HepG2 (cell line): ENCODE measurements around the gene FBXW10B. TPM values are rescaled to one million over a fixed set of nuclear protein-coding genes. Genes with fewer than 3 reads are reported as not detected.

Source experiments
- ATAC-seq: fragments of 200-7000 bp; cut with Tn5 transposase; 3 replicates; pipeline ENCODE4 v1.9.1; 2020; ENCODE audit warnings: mild to moderate bottlenecking, moderate library complexity
- BruUV-seq: library from RNA; stranded (reverse); fragments of 400-500 nt; replicated peaks from 2 replicates; lab custom pipeline; 2021; lab: Mats Ljungman, UMichigan
- CTCF ChIA-PET: fragments of 300-600 bp; formaldehyde crosslinking; extraction: SDS; loops from one replicate; lab custom pipeline; 2021; ENCODE audit warnings: low total read pairs, inconsistent platforms, low intra/inter-chr PET ratio; lab: Yijun Ruan, JAX
- POLR2A ChIA-PET: fragments of 350-600 bp; sonication (Branson Sonifier 250); formaldehyde crosslinking; loops from one replicate; lab custom pipeline; 2020; ENCODE audit warnings: antibody characterized with exemption, inconsistent platforms; lab: Yijun Ruan, JAX
- DNase-seq: peaks from one replicate; pipeline ENCODE4 v3.0.0-alpha.2; 2015; ENCODE audit warnings: low spot score
- FAIRE-seq: peaks from 3 replicates; lab custom pipeline; 2011; peaks lifted over from hg19 to GRCh38; lab: Jason Lieb, UNC
- H2AFZ ChIP-seq: one replicate; pipeline ENCODE4 v1.6.1; 2011; ENCODE audit warnings: low read length, inconsistent platforms
- H3K27ac ChIP-seq: fragments of 300-600 bp; 3 replicates; pipeline ENCODE4 v1.8.0; 2011; ENCODE audit warnings: mixed run types, mild to moderate bottlenecking, mixed read lengths, low read length, inconsistent platforms; ENCODE audit not compliant: insufficient read depth; ENCODE audit errors: extremely low read length
- H3K27me3 ChIP-seq, 2 experiments: fragments of 200-600 bp in 1 of 2; 2 replicates in 1 of 2; 3 replicates in 1 of 2; pipeline versions ENCODE4 v1.6.0 to v1.8.0; 2011; ENCODE audit warnings: low read length in 2 of 2, mild to moderate bottlenecking in 2 of 2, moderate library complexity in 2 of 2, inconsistent platforms in 1 of 2; ENCODE audit not compliant: insufficient read depth in 2 of 2, control insufficient read depth in 1 of 2
- H3K36me3 ChIP-seq, 2 experiments: fragments of 200-600 bp in 1 of 2; replicated peaks in 1 of 2; 2 replicates in 1 of 2; 3 replicates in 1 of 2; pipeline versions ENCODE4 v1.5.1 to v1.8.0; 2011; ENCODE audit warnings: low read length in 2 of 2, inconsistent platforms in 1 of 2; ENCODE audit not compliant: insufficient read depth in 2 of 2, control insufficient read depth in 1 of 2
- H3K4me1 ChIP-seq: 2 replicates; pipeline ENCODE4 v1.5.1; 2012; ENCODE audit warnings: low read length, inconsistent platforms; ENCODE audit not compliant: insufficient read depth
- H3K4me2 ChIP-seq: 2 replicates; pipeline ENCODE4 v1.6.0; 2011; ENCODE audit warnings: low read depth, low read length, inconsistent platforms
- H3K4me3 ChIP-seq, 3 experiments: fragments of 200-600 bp in 1 of 3; sonication (generic), shearing (Covaris generic) in 1 of 3; replicated peaks in 1 of 3; 2 replicates each; pipeline ENCODE4 v1.5.1; 2011 to 2016; ENCODE audit warnings: low read length in 3 of 3, inconsistent platforms in 2 of 3, low read depth in 2 of 3, mild to moderate bottlenecking in 2 of 3, control low read depth in 1 of 3, mixed read lengths in 1 of 3; ENCODE audit not compliant: insufficient read depth in 1 of 3
- H3K79me2 ChIP-seq: one replicate; pipeline ENCODE4 v1.6.1; 2011; ENCODE audit warnings: low read length, inconsistent platforms; ENCODE audit not compliant: insufficient read depth
- H3K9ac ChIP-seq: 2 replicates; pipeline ENCODE4 v1.6.0; 2011; ENCODE audit warnings: mild to moderate bottlenecking, low read depth, low read length, inconsistent platforms; ENCODE audit not compliant: insufficient read depth
- H3K9me3 ChIP-seq: 2 replicates; pipeline ENCODE4 v1.5.1; 2012; ENCODE audit warnings: mild to moderate bottlenecking, low read length
- H4K20me1 ChIP-seq: 2 replicates; pipeline ENCODE4 v1.6.0; 2011; ENCODE audit warnings: inconsistent platforms, mild to moderate bottlenecking, low read length, moderate library complexity; ENCODE audit not compliant: insufficient read depth
- ADNP ChIP-seq: sonication (generic); formaldehyde crosslinking; IDR thresholded peaks from 2 replicates; pipeline ENCODE4 v1.4.0; 2020; ENCODE audit warnings: missing genetic modification reagents
- CCDC6 ChIP-seq: sonication (generic); formaldehyde crosslinking; IDR thresholded peaks from 2 replicates; pipeline ENCODE4 v1.8.1; 2022; ENCODE audit warnings: mild to moderate bottlenecking, missing genetic modification reagents, moderate library complexity
- FOXO1 ChIP-seq: sonication (generic); formaldehyde crosslinking; IDR thresholded peaks from 2 replicates; pipeline ENCODE4 v1.4.0; 2020; ENCODE audit warnings: missing genetic modification reagents
- ISX ChIP-seq: sonication (generic); formaldehyde crosslinking; conservative IDR thresholded peaks from 2 replicates; pipeline ENCODE4 v1.5.0; 2020; ENCODE audit warnings: missing genetic modification reagents
- MBNL3 ChIP-seq: fragments of 250-450 bp; sonication (Bioruptor Pico); conservative IDR thresholded peaks from 2 replicates; pipeline ENCODE4 v1.8.0; 2022; ENCODE audit warnings: mild to moderate bottlenecking, inconsistent platforms
- PAX8 ChIP-seq: sonication (generic); formaldehyde crosslinking; IDR thresholded peaks from 2 replicates; pipeline ENCODE4 v1.8.0; 2022; ENCODE audit warnings: mild to moderate bottlenecking, missing genetic modification reagents, borderline replicate concordance
- SIX1 ChIP-seq: sonication (generic); formaldehyde crosslinking; IDR thresholded peaks from 2 replicates; pipeline ENCODE4 v1.4.0; 2020; ENCODE audit warnings: missing genetic modification reagents, borderline replicate concordance
- TRIM24 ChIP-seq: sonication (generic); formaldehyde crosslinking; IDR thresholded peaks from 2 replicates; pipeline ENCODE4 v1.8.0; 2022; ENCODE audit warnings: mild to moderate bottlenecking, missing genetic modification reagents
- ZFP36L1 ChIP-seq: sonication (generic); formaldehyde crosslinking; IDR thresholded peaks from 2 replicates; pipeline ENCODE4 v1.8.0; 2022; ENCODE audit warnings: mild to moderate bottlenecking, missing genetic modification reagents, moderate library complexity
- ZNF382 ChIP-seq: sonication (generic); formaldehyde crosslinking; IDR thresholded peaks from 2 replicates; pipeline ENCODE4 v1.5.0; 2020; ENCODE audit warnings: missing genetic modification reagents, mild to moderate bottlenecking, borderline replicate concordance
- ZNF589 ChIP-seq: sonication (generic); formaldehyde crosslinking; conservative IDR thresholded peaks from 2 replicates; pipeline ENCODE4 v1.8.0; 2022; ENCODE audit warnings: mild to moderate bottlenecking, moderate library complexity, missing genetic modification reagents
- ZNF7 ChIP-seq: IDR thresholded peaks from 2 replicates; pipeline ENCODE4 v1.6.1; 2016; ENCODE audit warnings: missing biosample characterization, missing genetic modification reagents
- ZSCAN25 ChIP-seq: sonication (generic); formaldehyde crosslinking; IDR thresholded peaks from 2 replicates; pipeline ENCODE4 v1.8.0; 2022; ENCODE audit warnings: mild to moderate bottlenecking, missing genetic modification reagents
- WGBS: methylation state at CpG from one replicate; pipeline ENCODE4 v1.1.6; 2017; ENCODE audit warnings: low lambda C conversion rate; 5-methylcytosine and 5-hydroxymethylcytosine counted together
- in situ Hi-C: cut with HindIII; loops from 2 replicates; pipeline ENCODE4 v1.10.0; 2017; ENCODE audit warnings: low pct_unique_long_range_greater_than_20kb; ENCODE audit not compliant: extremely low pct_ligation_motif_present
- intact Hi-C: fragments of 100-400 bp; cut with micrococcal nuclease; formaldehyde crosslinking; loops from one replicate; pipeline ENCODE4 v1.10.0; 2022; ENCODE audit not compliant: unreplicated experiment
- polyA plus RNA-seq, 8 experiments: library from polyadenylated mRNA; depleted of rRNA in 3 of 8; stranded (reverse) in 7 of 8; unstranded in 1 of 8; fragments of >200 nt; fragmentation: Illumina TruSeq in 4 of 8; extraction: Trizol in 4 of 8; gene quantifications; 2 replicates each; pipeline versions ENCODE4 v1.2.1 to v1.2.3, GENCODE V29; 2011 to 2016; ENCODE audit warnings: low read depth in 4 of 8, missing spikeins in 1 of 8, mixed read lengths in 1 of 8; ENCODE audit not compliant: insufficient read depth in 1 of 8
- total RNA-seq, 5 experiments: library from RNA; depleted of rRNA; stranded (reverse); fragments of >200 nt; fragmentation: Illumina TruSeq; extraction: Trizol; gene quantifications; 2 replicates each; pipeline ENCODE4 v1.2.3, GENCODE V29; 2016; ENCODE audit warnings: low read depth in 1 of 5
- TF ChIP-seq, protein P1 (sequence below): sonication (generic); formaldehyde crosslinking; IDR thresholded peaks from 2 replicates; pipeline ENCODE4 v1.5.0; 2020; ENCODE audit warnings: mild to moderate bottlenecking, missing genetic modification reagents, moderate library complexity
- TF ChIP-seq, protein P2 (sequence below): sonication (generic); formaldehyde crosslinking; IDR thresholded peaks from 2 replicates; pipeline ENCODE4 v1.8.1; 2023; ENCODE audit warnings: missing genetic modification reagents, inconsistent platforms, borderline replicate concordance
- TF ChIP-seq, protein P3 (sequence below): sonication (generic); formaldehyde crosslinking; IDR thresholded peaks from 2 replicates; pipeline ENCODE4 v1.5.0; 2020; ENCODE audit warnings: missing genetic modification reagents
- TF ChIP-seq, protein P4 (sequence below): sonication (generic); IDR thresholded peaks from 2 replicates; pipeline ENCODE4 v1.6.1; 2016; ENCODE audit warnings: low read depth, borderline replicate concordance
- TF ChIP-seq, protein P5 (sequence below): sonication (generic); formaldehyde crosslinking; IDR thresholded peaks from 2 replicates; pipeline ENCODE4 v1.4.0; 2020; ENCODE audit warnings: missing genetic modification reagents

FBXW10B gene
- total and polyA plus RNA-seq, 2 of the 13 experiments (the other 11 are each of a cell fraction or from before 2014, with no cell fraction given) = 0.13 to 0.15 TPM

DNA sequence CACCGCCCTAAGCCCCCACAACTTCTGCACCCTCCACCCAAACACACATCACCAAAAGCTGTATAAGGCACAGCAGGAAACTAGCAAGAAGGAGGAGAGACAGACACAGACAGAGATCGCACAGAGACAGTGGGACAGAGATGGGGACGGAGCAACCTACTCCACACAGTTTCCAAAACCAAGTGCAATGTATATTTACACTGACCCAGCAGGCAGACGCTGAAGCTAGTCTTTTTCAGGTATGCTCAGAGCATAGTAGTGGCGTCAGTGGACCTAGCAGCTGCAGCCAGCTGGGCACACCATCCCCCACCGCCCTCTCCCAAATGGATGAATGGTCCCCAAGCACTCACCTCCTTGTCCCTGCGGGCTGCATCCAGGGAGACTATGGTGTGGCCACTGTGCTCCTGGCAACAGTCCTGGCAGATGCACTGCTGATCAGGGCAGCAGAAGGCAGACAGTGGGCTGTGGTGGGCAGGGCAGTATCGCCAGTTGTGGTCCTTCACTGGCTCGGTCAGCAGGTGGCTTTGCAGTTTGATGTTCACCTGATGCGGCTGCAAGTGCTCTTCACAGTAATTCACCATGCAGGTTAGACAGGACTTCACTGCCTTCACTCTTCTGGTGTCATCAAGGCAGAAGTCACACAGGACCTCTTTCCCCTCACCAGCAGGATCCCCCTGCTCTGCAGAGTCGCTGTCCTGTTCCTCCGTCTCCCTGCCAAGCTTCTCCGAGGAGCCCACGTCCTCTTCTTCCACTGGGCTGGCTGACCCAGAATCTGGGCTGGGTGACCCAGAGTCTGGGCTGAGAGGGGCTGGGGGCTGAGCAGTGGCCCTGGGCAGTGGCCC is 31.5 kb upstream of the FBXW10B start:
- H3K4me3 ChIP-seq = no peak overlapping the region
- TF ChIP-seq MBNL3 (CRISPR knock-in tag) (no peak), ZNF589 (CRISPR knock-in tag) (no peak), ZFP36L1 (CRISPR knock-in tag) (no peak), FOXO1 (CRISPR knock-in tag) (no peak), ZSCAN25 (CRISPR knock-in tag) (no peak), ZNF382 (CRISPR knock-in tag) (no peak), ADNP (CRISPR knock-in tag) (no peak), CCDC6 (CRISPR knock-in tag) (no peak), SIX1 (no peak), ZNF7 (CRISPR knock-in tag) (no peak), PAX8 (CRISPR knock-in tag) (no peak), ISX (CRISPR knock-in tag) (no peak), TRIM24 (CRISPR knock-in tag) (no peak)
- TF ChIP-seq, protein P1, sequence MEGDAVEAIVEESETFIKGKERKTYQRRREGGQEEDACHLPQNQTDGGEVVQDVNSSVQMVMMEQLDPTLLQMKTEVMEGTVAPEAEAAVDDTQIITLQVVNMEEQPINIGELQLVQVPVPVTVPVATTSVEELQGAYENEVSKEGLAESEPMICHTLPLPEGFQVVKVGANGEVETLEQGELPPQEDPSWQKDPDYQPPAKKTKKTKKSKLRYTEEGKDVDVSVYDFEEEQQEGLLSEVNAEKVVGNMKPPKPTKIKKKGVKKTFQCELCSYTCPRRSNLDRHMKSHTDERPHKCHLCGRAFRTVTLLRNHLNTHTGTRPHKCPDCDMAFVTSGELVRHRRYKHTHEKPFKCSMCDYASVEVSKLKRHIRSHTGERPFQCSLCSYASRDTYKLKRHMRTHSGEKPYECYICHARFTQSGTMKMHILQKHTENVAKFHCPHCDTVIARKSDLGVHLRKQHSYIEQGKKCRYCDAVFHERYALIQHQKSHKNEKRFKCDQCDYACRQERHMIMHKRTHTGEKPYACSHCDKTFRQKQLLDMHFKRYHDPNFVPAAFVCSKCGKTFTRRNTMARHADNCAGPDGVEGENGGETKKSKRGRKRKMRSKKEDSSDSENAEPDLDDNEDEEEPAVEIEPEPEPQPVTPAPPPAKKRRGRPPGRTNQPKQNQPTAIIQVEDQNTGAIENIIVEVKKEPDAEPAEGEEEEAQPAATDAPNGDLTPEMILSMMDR (CRISPR knock-in tag) = no peak
- TF ChIP-seq, protein P2, sequence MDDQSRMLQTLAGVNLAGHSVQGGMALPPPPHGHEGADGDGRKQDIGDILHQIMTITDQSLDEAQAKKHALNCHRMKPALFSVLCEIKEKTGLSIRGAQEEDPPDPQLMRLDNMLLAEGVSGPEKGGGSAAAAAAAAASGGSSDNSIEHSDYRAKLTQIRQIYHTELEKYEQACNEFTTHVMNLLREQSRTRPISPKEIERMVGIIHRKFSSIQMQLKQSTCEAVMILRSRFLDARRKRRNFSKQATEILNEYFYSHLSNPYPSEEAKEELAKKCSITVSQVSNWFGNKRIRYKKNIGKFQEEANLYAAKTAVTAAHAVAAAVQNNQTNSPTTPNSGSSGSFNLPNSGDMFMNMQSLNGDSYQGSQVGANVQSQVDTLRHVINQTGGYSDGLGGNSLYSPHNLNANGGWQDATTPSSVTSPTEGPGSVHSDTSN = no peak
- TF ChIP-seq, protein P3, sequence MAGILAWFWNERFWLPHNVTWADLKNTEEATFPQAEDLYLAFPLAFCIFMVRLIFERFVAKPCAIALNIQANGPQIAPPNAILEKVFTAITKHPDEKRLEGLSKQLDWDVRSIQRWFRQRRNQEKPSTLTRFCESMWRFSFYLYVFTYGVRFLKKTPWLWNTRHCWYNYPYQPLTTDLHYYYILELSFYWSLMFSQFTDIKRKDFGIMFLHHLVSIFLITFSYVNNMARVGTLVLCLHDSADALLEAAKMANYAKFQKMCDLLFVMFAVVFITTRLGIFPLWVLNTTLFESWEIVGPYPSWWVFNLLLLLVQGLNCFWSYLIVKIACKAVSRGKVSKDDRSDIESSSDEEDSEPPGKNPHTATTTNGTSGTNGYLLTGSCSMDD (CRISPR knock-in tag) = no peak
- TF ChIP-seq, protein P4, sequence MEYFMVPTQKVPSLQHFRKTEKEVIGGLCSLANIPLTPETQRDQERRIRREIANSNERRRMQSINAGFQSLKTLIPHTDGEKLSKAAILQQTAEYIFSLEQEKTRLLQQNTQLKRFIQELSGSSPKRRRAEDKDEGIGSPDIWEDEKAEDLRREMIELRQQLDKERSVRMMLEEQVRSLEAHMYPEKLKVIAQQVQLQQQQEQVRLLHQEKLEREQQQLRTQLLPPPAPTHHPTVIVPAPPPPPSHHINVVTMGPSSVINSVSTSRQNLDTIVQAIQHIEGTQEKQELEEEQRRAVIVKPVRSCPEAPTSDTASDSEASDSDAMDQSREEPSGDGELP = no peak
- TF ChIP-seq, protein P5, sequence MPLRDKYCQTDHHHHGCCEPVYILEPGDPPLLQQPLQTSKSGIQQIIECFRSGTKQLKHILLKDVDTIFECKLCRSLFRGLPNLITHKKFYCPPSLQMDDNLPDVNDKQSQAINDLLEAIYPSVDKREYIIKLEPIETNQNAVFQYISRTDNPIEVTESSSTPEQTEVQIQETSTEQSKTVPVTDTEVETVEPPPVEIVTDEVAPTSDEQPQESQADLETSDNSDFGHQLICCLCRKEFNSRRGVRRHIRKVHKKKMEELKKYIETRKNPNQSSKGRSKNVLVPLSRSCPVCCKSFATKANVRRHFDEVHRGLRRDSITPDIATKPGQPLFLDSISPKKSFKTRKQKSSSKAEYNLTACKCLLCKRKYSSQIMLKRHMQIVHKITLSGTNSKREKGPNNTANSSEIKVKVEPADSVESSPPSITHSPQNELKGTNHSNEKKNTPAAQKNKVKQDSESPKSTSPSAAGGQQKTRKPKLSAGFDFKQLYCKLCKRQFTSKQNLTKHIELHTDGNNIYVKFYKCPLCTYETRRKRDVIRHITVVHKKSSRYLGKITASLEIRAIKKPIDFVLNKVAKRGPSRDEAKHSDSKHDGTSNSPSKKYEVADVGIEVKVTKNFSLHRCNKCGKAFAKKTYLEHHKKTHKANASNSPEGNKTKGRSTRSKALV (CRISPR knock-in tag) = no peak
- H3K27ac ChIP-seq = no peak overlapping the region
- peaks cover 9% of the 10 kb centered on the region for H3K4me1 ChIP-seq
- H3K4me2 ChIP-seq = no peak overlapping the region
- no peaks in the 10 kb centered on the region for H3K79me2 ChIP-seq
- no peak overlapping the region for H2AFZ ChIP-seq
- no peaks in the 10 kb centered on the region for H3K36me3 ChIP-seq
- FAIRE-seq (no peak), ATAC-seq (no peak; the same call in 2 of the 3 replicates), DNase-seq (no peak)
- intact Hi-C loops (no loop called here), in situ Hi-C loops (no loop called here)
- CTCF ChIA-PET = no interaction called here
- no peak overlapping the region for H3K9ac ChIP-seq
- POLR2A ChIA-PET = no interaction called here
- 92% methylated on average over 10 of the region's 14 CpGs for WGBS
- H4K20me1 ChIP-seq = no peaks in the 10 kb centered on the region
- no peaks in the 10 kb centered on the region for H3K27me3 ChIP-seq
- no TSS peak for BruUV-seq
- H3K9me3 ChIP-seq = no peaks in the 10 kb centered on the region
